Measurements from ENCODE around the gene LCNL1. TPM values are rescaled to one million over a fixed set of nuclear protein-coding genes. Genes with fewer than 3 reads are reported as not detected.

The LCNL1 gene
- total RNA-seq, 4 donors from 2014 or later: 0.19 TPM; not detected in 3

GRCh38 chr9:136947028-136947891, 35.5 kb upstream of the LCNL1 start:
- Histone ChIP-seq H3K9me3 (no peaks in the 10 kb centered on the region), H3K36me3 (peaks cover 3 to 10% (median 5%) of the 10 kb centered on the region in 3 donors), H3K4me3 (no peak overlapping the region), H3K4me1 (peaks cover 30 to 67% (median 39%) of the 10 kb centered on the region in 3 donors), H3K27me3 (no peaks in the 10 kb centered on the region), H3K27ac (peak overlapping the region in 2 of 4 donors; percentile 50 to 91)
- 33 to 68% methylated on average over 1 to 5 of the region's 26 CpGs for WGBS, 2 donors
- DNase-seq: no peak
- intact Hi-C loops (cut with DNase I): loop anchor here (10.0 kb wide), 1 partner anchor 92 kb away; the partner anchor contains the start of gene MAMDC4
- TF ChIP-seq POLR2A (IDR thresholded peaks at IDR 0.05): no peak
- no peak for TF ChIP-seq CTCF (IDR thresholded peaks at IDR 0.05)

- TF ChIP-seq POLR2A (IDR thresholded peaks at IDR 0.05): no peak
- TF ChIP-seq CTCF (IDR thresholded peaks at IDR 0.05): peak in 5 of 6 experiments; percentile 24 to 51 (median 40)
- H3K4me3 ChIP-seq: no peak overlapping the region
- peaks cover 0 to 2% (median 0%) of the 10 kb centered on the region in 3 donors for H3K36me3 ChIP-seq
- peak overlapping the region; percentile 18 to 91 (median 70) for H3K27ac ChIP-seq
- H3K27me3 ChIP-seq: no peaks in the 10 kb centered on the region
- WGBS, 2 donors: 22 to 35% methylated on average over 7 to 12 of the region's 15 CpGs
- peaks cover 22 to 60% (median 38%) of the 10 kb centered on the region in 3 donors for H3K4me1 ChIP-seq
- no peak for DNase-seq
- H3K9me3 ChIP-seq: no peaks in the 10 kb centered on the region
- intact Hi-C loops (cut with DNase I): loop anchor here (10.0 kb wide), 1 partner anchor 93 kb away; the partner anchor contains the start of gene MAMDC4
Measured at GRCh38 chr9:136947955-136948510, 34.8 kb upstream of the LCNL1 start.

- DNase-seq: no peak
- 20 to 24% methylated on average over 8 to 18 of the region's 22 CpGs for WGBS, 2 donors
- H3K36me3 ChIP-seq: no peaks in the 10 kb centered on the region
- TF ChIP-seq POLR2A (IDR thresholded peaks at IDR 0.05) (no peak), CTCF (IDR thresholded peaks at IDR 0.05) (no peak)
- intact Hi-C loops (cut with DNase I): loop anchor here (10.0 kb wide), 1 partner anchor 95 kb away; the partner anchor contains the start of gene MAMDC4
- H3K4me1 ChIP-seq: peaks cover 17 to 49% (median 30%) of the 10 kb centered on the region in 3 donors
- H3K4me3 ChIP-seq: peak overlapping the region; percentile 50 to 92 (median 64)
- H3K27ac ChIP-seq: peak overlapping the region; percentile 91 to 94 (median 92)
- H3K9me3 ChIP-seq: no peaks in the 10 kb centered on the region
- H3K27me3 ChIP-seq: no peaks in the 10 kb centered on the region
Measured at GRCh38 chr9:136949239-136949816, 33.5 kb upstream of the LCNL1 start.

- Histone ChIP-seq H3K36me3 (no peaks in the 10 kb centered on the region), H3K27ac (peak overlapping the region; percentile 91 to 94 (median 92)), H3K4me1 (peaks cover 17 to 45% (median 25%) of the 10 kb centered on the region in 3 donors), H3K27me3 (no peaks in the 10 kb centered on the region), H3K9me3 (no peaks in the 10 kb centered on the region), H3K4me3 (peak overlapping the region; percentile 50 to 92 (median 64))
- intact Hi-C loops (cut with DNase I): loop anchor here (10.0 kb wide), 1 partner anchor 95 kb away; the partner anchor contains the start of gene MAMDC4
- DNase-seq: peak; percentile 59
- 0 to 30% methylated on average over 1 to 2 of the region's 63 CpGs for WGBS, 2 donors
- peak in 2 of 6 experiments; percentile 17 to 35 for TF ChIP-seq CTCF (IDR thresholded peaks at IDR 0.05)
- peak in 3 of 4 donors; percentile 45 to 86 (median 73) for TF ChIP-seq POLR2A (IDR thresholded peaks at IDR 0.05)
Measured at GRCh38 chr9:136949817-136950655, 32.8 kb upstream of the LCNL1 start.
